Right ventricle myocardium inferior (tissue), 1 donor: ENCODE results near the gene HYAL1. TPM values are rescaled to one million over a fixed set of nuclear protein-coding genes. Genes with fewer than 3 reads are reported as not detected.

Source experiments
- ATAC-seq: fragments of 200-7000 bp; cut with Tn5 transposase; one replicate; pipeline ENCODE4 v1.9.1; 2020; ENCODE audit warnings: mild to moderate bottlenecking, moderate library complexity
- DNase-seq: peaks from one replicate; pipeline ENCODE4 v3.0.0; 2021; ENCODE audit errors: missing footprints
- intact Hi-C: fragments of 100-400 bp; cut with DNase I; formaldehyde crosslinking; loops from one replicate; pipeline ENCODE4 v1.11.0; 2022
- total RNA-seq: library from RNA; stranded (reverse); fragmentation: NEBNext Ultra II Directional; extraction: Animal tissue kit (Norgen Biotek cat#: 25700); gene quantifications from one replicate; pipeline ENCODE4 v1.2.1, GENCODE V29; 2021
- donor health status: DM: no; HTN: yes; CAD: no; lungs with severe emphysema.

HYAL1 gene
- total RNA-seq, 1 donor from 2014 or later = 70.1 TPM

DNA sequence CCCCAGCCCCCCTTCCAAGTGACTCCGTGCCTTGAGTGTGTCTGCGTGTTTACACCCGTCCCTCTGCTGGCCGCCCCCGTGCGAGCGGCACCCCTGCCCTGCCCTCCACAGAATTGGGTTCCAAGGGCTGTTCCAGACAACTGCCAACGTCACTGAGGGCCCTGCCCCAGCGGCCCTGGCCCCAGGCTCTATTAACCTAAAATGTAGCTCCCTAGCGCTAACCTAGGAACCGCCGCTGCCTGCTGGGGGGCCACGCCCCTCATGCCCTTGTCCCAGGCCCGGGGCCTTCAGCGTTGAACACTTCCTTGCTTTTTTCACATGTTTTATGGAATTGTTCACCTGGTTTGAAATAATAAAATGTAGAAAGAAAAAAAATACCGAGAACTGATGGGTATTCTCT lies 44.4 kb downstream of the HYAL1 start:
- DNase-seq = no peak

DNA sequence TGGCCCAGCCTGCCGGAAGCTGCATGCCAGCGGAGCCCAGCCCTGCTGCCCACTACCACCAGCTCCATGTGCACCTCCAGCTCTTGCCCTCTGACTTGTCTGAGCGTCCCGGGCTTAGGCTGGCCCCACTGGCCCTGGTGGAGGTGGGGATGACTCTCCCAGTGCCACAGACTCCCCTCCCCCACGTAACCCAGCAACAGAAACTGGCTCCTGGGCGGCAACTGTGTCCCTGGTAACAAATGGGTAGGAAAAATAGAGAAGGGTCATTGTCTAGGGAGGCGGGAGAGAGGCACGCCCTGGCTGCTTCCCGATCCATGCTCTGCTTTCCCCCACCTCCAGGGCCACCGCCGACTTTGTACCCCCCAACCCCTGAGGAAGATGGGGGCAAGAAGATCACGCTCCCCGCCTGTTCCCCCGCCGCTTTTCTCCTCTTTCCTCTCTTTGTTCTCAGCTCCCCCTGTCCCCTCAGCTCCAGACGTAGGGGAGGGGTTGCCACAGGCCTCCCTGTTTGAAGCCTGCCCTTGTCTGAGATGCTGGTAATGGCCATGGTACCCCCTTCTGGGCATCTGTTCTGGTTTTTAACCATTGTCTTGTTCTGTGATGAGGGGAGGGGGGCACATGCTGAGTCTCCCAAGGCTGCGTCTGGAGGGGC lies 45.2 kb downstream of the HYAL1 start:
- intact Hi-C loops = no loop called here
- no peak for ATAC-seq
- no peak for DNase-seq

More for the DNA sequence above, 44.4 kb downstream of the HYAL1 start:
- ATAC-seq = no peak
- intact Hi-C loops = no loop called here

DNA sequence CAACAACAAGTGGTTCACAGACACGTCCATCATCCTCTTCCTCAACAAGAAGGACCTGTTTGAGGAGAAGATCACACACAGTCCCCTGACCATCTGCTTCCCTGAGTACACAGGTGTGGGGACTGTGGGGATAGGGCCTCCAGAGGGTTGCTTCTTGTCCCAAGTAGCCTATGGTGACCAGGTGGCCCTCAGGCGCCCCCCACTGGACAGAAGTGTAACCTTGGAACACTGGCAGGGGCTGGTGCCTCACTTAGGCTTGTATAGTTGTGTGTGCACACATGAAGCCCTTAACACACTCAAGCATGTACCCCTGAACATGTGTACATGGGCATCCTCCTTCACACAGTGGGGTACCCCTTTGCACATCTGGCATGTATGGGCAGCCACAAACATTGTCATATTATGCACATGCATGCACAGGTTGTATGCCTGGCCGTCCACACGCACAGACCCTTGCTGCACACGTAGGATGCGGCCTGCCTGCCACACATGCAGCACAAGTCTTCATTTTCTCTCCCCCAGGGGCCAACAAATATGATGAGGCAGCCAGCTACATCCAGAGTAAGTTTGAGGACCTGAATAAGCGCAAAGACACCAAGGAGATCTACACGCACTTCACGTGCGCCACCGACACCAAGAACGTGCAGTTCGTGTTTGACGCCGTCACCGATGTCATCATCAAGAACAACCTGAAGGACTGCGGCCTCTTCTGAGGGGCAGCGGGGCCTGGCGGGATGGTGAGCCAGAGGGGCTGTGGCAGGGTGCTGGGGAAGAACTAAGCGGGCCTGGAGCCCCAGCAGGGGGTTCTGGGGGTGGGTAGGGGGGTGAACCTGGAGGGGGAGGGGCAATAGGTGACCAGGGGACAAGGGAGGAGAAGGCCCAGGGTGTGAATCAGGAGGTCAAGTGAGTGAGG lies 46.1 kb downstream of the HYAL1 start:
- DNase-seq (no peak), ATAC-seq (no peak)
- intact Hi-C loops = no loop called here

DNA sequence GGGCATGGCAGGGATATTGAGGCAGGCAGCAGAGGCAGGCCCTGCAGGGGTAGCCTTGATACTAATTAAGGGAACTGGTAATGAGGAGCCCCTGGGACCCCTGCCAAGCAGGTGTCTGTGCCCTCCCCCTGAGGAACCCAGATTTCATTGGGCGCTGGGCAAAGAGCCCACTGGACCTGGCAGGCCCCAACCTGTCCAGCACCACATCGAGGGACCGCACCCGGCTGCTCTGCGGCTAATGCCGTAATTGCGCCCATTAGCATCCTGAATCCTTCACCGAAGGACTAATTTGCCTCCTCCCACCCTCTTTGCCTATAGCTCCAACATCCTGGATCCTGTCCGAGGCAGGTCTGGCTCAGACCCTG lies 48.1 kb downstream of the HYAL1 start:
- ATAC-seq (no peak), DNase-seq (no peak)
- intact Hi-C loops = no loop called here

DNA sequence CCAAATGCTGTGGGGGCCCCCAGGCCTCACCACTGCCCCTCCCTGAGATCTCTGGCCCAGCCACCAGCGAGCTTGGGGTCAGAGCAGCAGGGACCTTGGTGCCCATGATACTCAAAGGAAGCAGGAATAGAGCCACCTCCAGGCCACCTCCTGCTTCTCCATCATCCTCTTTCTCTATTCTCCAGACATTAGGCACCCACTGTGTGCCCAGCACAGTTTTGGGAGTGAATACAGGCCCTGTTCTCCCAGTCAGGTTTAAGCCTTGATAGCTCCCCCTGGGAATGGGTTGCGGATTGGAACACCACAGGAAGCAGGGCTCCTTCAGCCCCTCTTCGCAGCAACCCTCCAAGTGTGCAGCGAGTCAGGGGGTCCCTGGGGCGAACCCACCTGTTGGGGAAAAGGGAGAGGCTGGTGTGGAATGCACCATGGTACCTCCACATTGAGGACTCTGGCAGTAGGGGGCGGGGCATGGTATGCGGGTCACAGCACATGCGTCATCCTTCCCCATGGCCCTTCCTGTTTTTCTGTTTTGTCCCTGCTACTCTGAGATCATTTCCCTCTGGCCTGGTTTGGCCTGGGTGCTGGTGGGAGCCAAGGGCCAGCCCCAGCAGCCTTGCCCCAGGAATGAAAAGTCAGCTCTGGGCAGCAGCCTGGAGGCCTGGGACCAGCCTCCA lies 48.7 kb downstream of the HYAL1 start:
- ATAC-seq (peak; percentile 51), DNase-seq (peak; percentile 90)
- intact Hi-C loops = no loop called here

DNA sequence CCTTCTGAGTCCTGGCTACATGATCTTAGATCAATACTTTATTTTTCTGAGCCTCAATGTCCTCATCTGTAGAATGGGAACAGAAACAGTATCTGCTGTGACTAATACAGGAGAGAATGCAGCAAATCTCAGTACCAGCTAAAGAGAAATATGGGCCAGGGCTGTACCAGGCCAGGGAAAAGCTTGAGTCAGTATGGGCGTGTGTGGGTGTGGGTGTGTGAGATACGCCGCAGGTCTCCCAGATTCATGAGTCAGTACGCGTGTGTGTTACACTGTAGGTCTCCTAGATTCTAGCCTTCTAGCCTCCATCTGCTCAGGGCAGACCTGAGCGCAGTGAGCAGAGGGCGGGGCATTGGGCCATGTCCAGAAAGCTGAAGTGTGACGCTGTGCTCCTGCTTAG lies 52.2 kb downstream of the HYAL1 start:
- ATAC-seq (no peak), DNase-seq (no peak)
- intact Hi-C loops = no loop called here

DNA sequence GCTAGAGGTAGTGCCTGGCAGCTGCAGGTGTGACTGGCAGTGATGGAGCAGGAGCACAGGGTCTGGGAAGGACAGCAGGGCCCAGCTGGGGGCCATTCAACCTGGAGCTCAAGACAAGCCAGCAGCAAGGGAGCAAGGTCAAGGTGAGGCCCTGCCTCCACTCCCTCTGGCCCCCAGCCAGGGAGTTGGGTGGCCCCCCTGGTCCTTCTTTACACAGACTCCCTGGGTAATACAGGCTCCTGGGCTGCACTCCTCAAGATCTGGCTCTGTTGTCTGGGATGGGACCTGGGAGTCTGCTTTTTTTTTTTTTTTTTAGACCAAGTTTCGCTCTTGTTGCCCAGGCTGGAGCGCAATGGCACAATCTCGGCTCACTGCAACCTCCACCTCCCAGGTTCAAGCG lies 52.9 kb downstream of the HYAL1 start:
- no peak for DNase-seq
- intact Hi-C loops = no loop called here

More for the DNA sequence above, 52.9 kb downstream of the HYAL1 start:
- ATAC-seq = no peak

Other genes starting within 250 kb of the HYAL1 start
- 66.5 TPM for gene RBM5, start 214.7 kb downstream of the HYAL1 start, total RNA-seq
- 12.3 TPM for gene SEMA3F, start 148.2 kb downstream of the HYAL1 start, total RNA-seq
- not detected for gene GNAT1, start 112.0 kb downstream of the HYAL1 start, total RNA-seq
- 10.3 TPM for gene SLC38A3, start 98.3 kb downstream of the HYAL1 start, total RNA-seq
- gene GNAI2, start 67.4 kb downstream of the HYAL1 start, total RNA-seq = 153 TPM
- gene SEMA3B, start 34.4 kb downstream of the HYAL1 start, total RNA-seq = 19.8 TPM
- gene LSMEM2, start 24.5 kb downstream of the HYAL1 start, total RNA-seq = 29.8 TPM
- 69.4 TPM for gene IFRD2, start 11.1 kb downstream of the HYAL1 start, total RNA-seq
- 1.4 TPM for gene HYAL3, start 4.2 kb downstream of the HYAL1 start, total RNA-seq
- 5.8 TPM for gene NAA80, start 4.2 kb downstream of the HYAL1 start, total RNA-seq
- 39.0 TPM for gene HYAL2, start 19.2 kb upstream of the HYAL1 start, total RNA-seq
- gene TUSC2, start 24.6 kb upstream of the HYAL1 start, total RNA-seq = 32.8 TPM
- 14.7 TPM for gene RASSF1, start 37.3 kb upstream of the HYAL1 start, total RNA-seq
- gene ZMYND10, start 42.2 kb upstream of the HYAL1 start, total RNA-seq = not detected
- 16.7 TPM for gene NPRL2, start 47.2 kb upstream of the HYAL1 start, total RNA-seq
- 6.3 TPM for gene CYB561D2, start 47.3 kb upstream of the HYAL1 start, total RNA-seq
- 26.4 TPM for gene TMEM115, start 55.9 kb upstream of the HYAL1 start, total RNA-seq
- 1.2 TPM for gene CACNA2D2, start 200.1 kb upstream of the HYAL1 start, total RNA-seq